Transverse colon (tissue), 4 donors: ENCODE measurements around the gene USP20.

Experiments
- CTCF ChIP-seq, 5 experiments: fragments of 200-600 bp in 3 of 5; fragments of 450-650 bp in 2 of 5; sonication (generic) in 3 of 5; IDR thresholded peaks; 1 replicate in 2 of 5; 2 replicates in 3 of 5; pipeline ENCODE4 v1.5.1; 2016 to 2017; ENCODE audit warnings: antibody characterized with exemption in 5 of 5, inconsistent platforms in 3 of 5, mild to moderate bottlenecking in 2 of 5, moderate library complexity in 1 of 5
- EP300 ChIP-seq: sonication (generic); formaldehyde crosslinking; IDR thresholded peaks from one replicate; pipeline ENCODE4 v1.6.1; 2017; ENCODE audit warnings: antibody characterized with exemption, low read depth
- POLR2A ChIP-seq: fragments of 450-650 bp; IDR thresholded peaks from one replicate; pipeline ENCODE4 v1.6.1; 2016; ENCODE audit warnings: antibody characterized with exemption, mild to moderate bottlenecking, moderate library complexity
- POLR2AphosphoS5 ChIP-seq, 3 donors: sonication (generic); formaldehyde crosslinking; IDR thresholded peaks; one replicate each; pipeline ENCODE4 v1.6.1; 2016; ENCODE audit warnings: antibody characterized with exemption in 3 of 3

GRCh38 chr9:129885018-129885669 is 49.9 kb downstream of the USP20 start:
- peak in 3 of 5 experiments; percentile 15 to 41 (median 26) for TF ChIP-seq CTCF (IDR thresholded peaks at IDR 0.05)
- TF ChIP-seq POLR2AphosphoS5 (IDR thresholded peaks at IDR 0.05), result no peak
- TF ChIP-seq POLR2A, result no peak
- TF ChIP-seq EP300, result no peak
